ENCODE data around the gene MECP2.
"Not testable (repeated sequence)": the region's sequence is repeated elsewhere in the genome, so short reads cannot be mapped to it uniquely, and the experiment has no call there.

Gene MECP2

DNA sequence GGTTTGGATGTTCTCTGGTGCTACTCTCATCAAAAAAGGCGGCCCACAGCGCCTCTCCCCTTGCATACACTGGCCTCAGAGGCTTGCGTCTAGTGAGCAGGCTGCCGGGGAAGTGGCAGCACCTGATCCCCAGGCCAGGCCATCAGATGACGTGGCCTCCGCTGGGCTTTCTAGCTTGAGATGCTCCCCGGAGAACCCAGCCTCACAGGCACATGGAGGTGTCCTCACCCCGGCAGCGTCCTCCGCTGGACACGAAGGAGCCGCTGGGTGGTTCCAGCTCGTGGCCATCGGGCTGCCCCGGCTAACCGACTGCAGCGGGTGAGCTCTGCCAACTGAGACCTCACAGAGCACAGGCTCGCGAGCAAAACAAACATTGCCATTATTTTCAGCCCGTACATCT, 90.6 kb downstream of the MECP2 start:
- no peak overlapping the region for H3K4me3 ChIP-seq
- TF ChIP-seq, protein P1, sequence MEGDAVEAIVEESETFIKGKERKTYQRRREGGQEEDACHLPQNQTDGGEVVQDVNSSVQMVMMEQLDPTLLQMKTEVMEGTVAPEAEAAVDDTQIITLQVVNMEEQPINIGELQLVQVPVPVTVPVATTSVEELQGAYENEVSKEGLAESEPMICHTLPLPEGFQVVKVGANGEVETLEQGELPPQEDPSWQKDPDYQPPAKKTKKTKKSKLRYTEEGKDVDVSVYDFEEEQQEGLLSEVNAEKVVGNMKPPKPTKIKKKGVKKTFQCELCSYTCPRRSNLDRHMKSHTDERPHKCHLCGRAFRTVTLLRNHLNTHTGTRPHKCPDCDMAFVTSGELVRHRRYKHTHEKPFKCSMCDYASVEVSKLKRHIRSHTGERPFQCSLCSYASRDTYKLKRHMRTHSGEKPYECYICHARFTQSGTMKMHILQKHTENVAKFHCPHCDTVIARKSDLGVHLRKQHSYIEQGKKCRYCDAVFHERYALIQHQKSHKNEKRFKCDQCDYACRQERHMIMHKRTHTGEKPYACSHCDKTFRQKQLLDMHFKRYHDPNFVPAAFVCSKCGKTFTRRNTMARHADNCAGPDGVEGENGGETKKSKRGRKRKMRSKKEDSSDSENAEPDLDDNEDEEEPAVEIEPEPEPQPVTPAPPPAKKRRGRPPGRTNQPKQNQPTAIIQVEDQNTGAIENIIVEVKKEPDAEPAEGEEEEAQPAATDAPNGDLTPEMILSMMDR (IDR thresholded peaks at IDR 0.05), result no peak
- H3K27ac ChIP-seq, result no peak overlapping the region
- DNase-seq (ENCODE audit: low spot score), result no peak

DNA sequence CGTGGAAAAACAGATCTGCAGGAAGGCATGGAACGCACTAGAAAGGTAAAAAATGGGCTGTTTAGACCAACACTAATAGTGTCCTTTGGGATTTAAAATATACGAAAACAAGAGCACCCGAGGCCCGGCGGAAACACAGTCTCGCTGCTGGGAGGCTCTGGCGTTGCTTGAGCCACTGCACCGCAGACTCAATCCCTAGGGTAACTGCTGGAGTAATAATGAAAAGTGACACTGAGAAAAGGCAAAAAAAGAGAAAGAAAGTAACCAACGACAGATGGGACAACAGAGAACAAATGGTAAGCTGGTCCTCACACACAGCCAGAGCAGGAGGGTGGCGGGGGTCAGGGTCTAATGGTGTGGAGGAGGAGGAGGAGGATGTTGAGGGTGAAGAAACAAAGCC, 93.2 kb downstream of the MECP2 start:
- Histone ChIP-seq H3K27ac (no peak overlapping the region), H3K4me3 (no peak overlapping the region)
- TF ChIP-seq, protein P1 (IDR thresholded peaks at IDR 0.05), result no peak
- no peak for DNase-seq (ENCODE audit: low spot score)

DNA sequence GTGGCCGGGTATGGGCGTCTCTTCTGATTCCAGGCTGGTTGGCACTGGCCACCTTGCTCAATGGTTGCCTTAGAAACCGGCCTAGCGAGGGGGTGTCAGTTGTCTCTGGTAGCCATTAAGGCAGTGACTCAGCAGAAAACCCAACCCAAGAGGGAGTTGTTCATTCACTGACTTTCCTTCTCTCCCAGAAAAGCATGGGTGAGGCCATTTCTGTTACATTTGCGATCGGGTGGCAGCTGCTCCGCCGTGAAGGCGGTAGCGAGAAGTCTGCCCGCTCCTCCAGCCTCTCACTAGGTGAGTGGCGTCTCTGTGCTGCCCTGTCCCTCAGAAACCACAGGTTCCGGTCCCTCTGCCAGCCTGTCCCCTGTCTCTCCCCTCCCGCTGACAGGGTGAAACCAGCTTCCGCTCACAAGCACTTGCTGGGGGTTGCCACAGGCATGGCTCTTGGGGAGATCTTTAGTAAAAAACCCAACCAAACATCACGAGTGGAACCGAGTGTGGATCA, 95.2 kb downstream of the MECP2 start:
- no peak for DNase-seq (ENCODE audit: low spot score)
- Histone ChIP-seq H3K4me3 (no peak overlapping the region), H3K27ac (no peak overlapping the region)
- TF ChIP-seq, protein P1 (IDR thresholded peaks at IDR 0.05), result no peak

DNA sequence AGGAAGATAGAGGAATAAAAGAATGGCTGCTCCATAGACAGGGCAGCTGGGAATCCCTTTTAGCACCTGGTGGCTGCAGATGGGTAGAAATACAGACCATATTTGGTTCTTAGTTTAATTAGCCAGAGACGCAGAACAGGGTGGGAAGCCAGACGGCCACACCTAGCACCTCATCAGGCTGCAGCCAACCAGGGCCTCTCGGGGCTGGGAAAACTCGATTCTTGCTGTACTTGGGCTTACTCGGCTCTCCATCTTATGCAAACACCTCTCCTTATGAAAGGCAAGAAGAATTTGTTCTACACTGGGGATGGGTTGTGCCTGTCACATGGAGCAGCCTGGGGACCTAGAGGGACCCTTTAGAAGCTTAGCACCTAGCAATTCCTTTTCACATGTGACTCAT, 97.5 kb downstream of the MECP2 start:
- H3K4me3 ChIP-seq, result no peak overlapping the region
- no peak for DNase-seq (ENCODE audit: low spot score)
- TF ChIP-seq, protein P1 (IDR thresholded peaks at IDR 0.05), result no peak
- H3K27ac ChIP-seq, result no peak overlapping the region

DNA sequence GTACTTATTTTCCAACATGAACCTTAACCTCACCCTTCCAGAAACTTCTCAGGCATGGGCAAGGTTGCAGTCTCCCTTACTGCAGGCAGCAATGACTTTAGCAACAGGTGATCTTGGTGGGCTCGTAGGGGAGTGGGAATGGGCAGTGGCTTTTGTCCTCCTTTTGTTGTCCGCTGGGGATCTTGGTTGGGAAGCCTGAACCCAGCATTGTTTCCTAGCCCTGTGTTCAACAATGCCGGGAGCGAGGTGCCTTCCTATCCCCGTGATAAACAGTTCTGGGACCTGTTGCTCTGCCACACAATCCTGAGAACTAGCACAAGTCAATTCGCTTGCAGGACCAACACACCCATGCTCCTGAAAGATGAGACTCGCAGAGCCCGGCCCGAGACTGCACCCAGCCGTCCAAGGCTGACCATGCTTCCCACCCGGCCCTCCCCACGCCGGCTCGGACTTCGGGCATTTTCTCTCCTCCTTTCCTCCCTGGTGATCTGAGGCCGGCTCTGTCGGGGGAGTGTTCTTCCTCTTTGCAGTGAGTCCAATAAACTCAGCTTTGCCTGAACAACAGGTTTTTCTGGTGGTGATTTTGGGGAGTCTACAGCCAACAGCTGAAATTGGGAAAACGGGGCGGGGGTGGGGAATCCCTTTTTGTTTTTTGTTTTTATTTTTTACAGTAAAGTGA, 98.0 kb downstream of the MECP2 start:
- no peak for DNase-seq (ENCODE audit: low spot score)
- TF ChIP-seq, protein P1 (IDR thresholded peaks at IDR 0.05), result no peak
- Histone ChIP-seq H3K4me3 (no peak overlapping the region), H3K27ac (no peak overlapping the region)

DNA sequence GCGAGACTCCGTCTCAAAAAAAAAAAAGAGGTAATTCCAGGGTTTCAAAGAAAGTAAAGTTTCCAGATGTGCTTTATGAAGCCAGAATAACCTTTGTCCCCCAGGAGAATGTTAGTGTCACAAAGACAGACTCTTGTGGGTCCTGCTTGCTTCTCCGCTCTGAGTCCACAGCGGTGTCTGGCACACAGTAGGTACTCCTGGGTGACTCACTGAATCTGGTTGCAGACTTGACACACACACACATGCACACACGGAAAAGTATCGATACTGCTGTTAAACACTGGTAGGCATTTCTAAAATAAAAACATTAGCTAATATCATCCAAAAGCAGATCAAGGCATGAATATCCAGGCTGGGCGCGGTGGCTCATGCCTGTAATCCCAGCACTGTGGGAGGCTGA, 102.0 kb downstream of the MECP2 start:
- H3K27ac ChIP-seq, result no peak overlapping the region
- no peak overlapping the region for H3K4me3 ChIP-seq
- DNase-seq (ENCODE audit: low spot score), result no peak
- TF ChIP-seq, protein P1 (IDR thresholded peaks at IDR 0.05), result no peak

DNA sequence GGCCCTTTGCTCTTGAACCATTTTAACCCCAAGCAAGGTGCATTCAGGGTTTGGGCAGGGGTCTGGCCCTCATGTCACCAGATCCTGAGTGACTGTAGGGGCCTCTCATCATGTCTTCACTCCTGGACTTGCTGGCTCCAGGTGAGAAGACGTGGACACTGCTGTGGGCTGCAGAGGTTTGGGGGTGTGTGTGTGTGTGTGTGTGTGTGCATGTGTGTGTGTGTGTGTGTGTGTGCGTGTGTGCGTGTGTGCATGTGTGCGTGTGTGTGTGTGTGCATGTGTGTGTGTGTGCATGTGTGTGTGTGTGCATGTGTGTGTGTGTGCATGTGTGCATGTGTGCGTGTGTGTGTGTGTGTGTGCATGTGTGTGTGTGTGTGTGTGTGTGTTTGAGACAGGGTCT, 103.1 kb downstream of the MECP2 start:
- H3K27ac ChIP-seq; DNase-seq (ENCODE audit: low spot score); H3K4me3 ChIP-seq: not testable (repeated sequence)
